Heart right ventricle (tissue), 16 donors: ENCODE measurements around the gene PPM1E. TPM values are rescaled to one million over a fixed set of nuclear protein-coding genes. Genes with fewer than 3 reads are reported as not detected.

Experiments used
- ATAC-seq, 8 donors: fragments of 200-7000 bp; cut with Tn5 transposase; one replicate each; pipeline ENCODE4 v1.9.1; 2020; ENCODE audit warnings: mild to moderate bottlenecking in 8 of 8, moderate library complexity in 8 of 8, moderate number of reproducible peaks in 1 of 8
- DNase-seq, 2 donors: peaks; one replicate each; pipeline ENCODE4 v3.0.0-alpha.2; 2020
- H3K27ac ChIP-seq, 10 donors: fragments of 200-600 bp; sonication (generic) in 2 of 10; one replicate each; pipeline versions ENCODE4 v1.5.0 to v1.8.0; 2020 to 2022; ENCODE audit warnings: mild to moderate bottlenecking in 3 of 10
- H3K27me3 ChIP-seq, 7 donors: fragments of 200-600 bp; one replicate each; pipeline ENCODE4 v1.8.0; 2021 to 2022; ENCODE audit warnings: mild to moderate bottlenecking in 2 of 7
- H3K36me3 ChIP-seq, 9 donors: fragments of 200-600 bp; sonication (generic) in 1 of 9; one replicate each; pipeline versions ENCODE4 v1.5.0 to v1.8.0; 2020 to 2022; ENCODE audit warnings: mild to moderate bottlenecking in 2 of 9
- H3K4me1 ChIP-seq, 9 donors: fragments of 200-600 bp; sonication (generic) in 1 of 9; one replicate each; pipeline versions ENCODE4 v1.5.0 to v1.8.0; 2020 to 2022; ENCODE audit warnings: mild to moderate bottlenecking in 4 of 9
- H3K4me3 ChIP-seq, 10 donors: fragments of 200-600 bp; sonication (generic) in 2 of 10; one replicate each; pipeline versions ENCODE4 v1.5.0 to v1.8.0; 2020 to 2022; ENCODE audit warnings: mild to moderate bottlenecking in 7 of 10, moderate library complexity in 2 of 10
- H3K9me3 ChIP-seq, 11 donors: fragments of 200-600 bp in 10 of 11; sonication (generic) in 2 of 11; one replicate each; pipeline versions ENCODE4 v1.5.0 to v1.8.0; 2013 to 2022; ENCODE audit warnings: mild to moderate bottlenecking in 2 of 11, control low read depth in 1 of 11, moderate library complexity in 1 of 11
- WGBS, 2 donors: extraction: QIAGEN DNeasy Blood & Tissue Kit; methylation state at CpG; one replicate each; pipeline ENCODE4 v1.1.7; 2013; ENCODE audit warnings: inconsistent platforms in 1 of 2; 5-methylcytosine and 5-hydroxymethylcytosine counted together
- intact Hi-C, 10 donors: fragments of 100-400 bp; cut with DNase I; formaldehyde crosslinking; loops; one replicate each; pipeline versions ENCODE4 v1.11.1 to v1.14.2; 2022
- polyA plus RNA-seq, 2 donors: library from polyadenylated mRNA; stranded (reverse); fragments of 200-250 nt; gene quantifications; one replicate each; pipeline ENCODE4 v1.2.3, GENCODE V29; 2013
- total RNA-seq, 10 donors: library from RNA; stranded (reverse); fragmentation: NEBNext Ultra II Directional in 3 of 10; extraction: Animal tissue kit (Norgen Biotek cat#: 25700) in 3 of 10; gene quantifications; one replicate each; pipeline versions ENCODE4 v1.2.1 to v1.2.4, GENCODE V29; 2021 to 2023
- TF ChIP-seq, protein P1 (sequence below), 9 donors: fragments of 200-600 bp; sonication (generic) in 2 of 9; IDR thresholded peaks; one replicate each; pipeline versions ENCODE4 v1.5.0 to v1.8.0; 2021 to 2022; ENCODE audit warnings: antibody characterized with exemption in 9 of 9, mild to moderate bottlenecking in 5 of 9, moderate library complexity in 1 of 9
- donor health status: Arrhythmogenic right ventricular cardiomyopathy.
- donor health status: ischemic (EF 13 %, LVEDD 7.1; RV severe dilation, severe dysfunction).
- donor health status: healthy with polysubstance abuse.
- donor health status: DM: no; HTN: yes; CAD: no.
- donor health status: DM: no; HTN: no; CAD: no.
- donor health status: ischemic (EF 25% LVEDD 6.9; RV normal size, moderate dysfunction).
- donor health status: ischemic (EF 25% LVEDD 5.7; RV mildly dilated, moderate dysfunction).
- donor health status: healthy.
- donor health status: DM: yes; HTN: yes; CAD: no.
- donor health status: Ischemic cardiomyopathy.
- donor health status: ischemic (EF 35%, LVEDD 5.7; RV mildly dilated, moderate dysfunction).
- donor health status: nonischemic (EF 11% LVEDD 7.7; RV severe dilation, severe dysfunction).
- donor health status: DM: yes; HTN: yes; CAD: no.
- donor health status: PGD.
- donor health status: ischemic (EF 29% LVEDD 5.4; RV normal size, mild dysfunction).
- donor health status: nonischemic (EF 23%, LVEDD 6.1; RV moderate dilation, normal function).

Gene PPM1E
- total and polyA plus RNA-seq, 12 donors, result 0.14 to 3.1 (median 0.41) TPM

DNA sequence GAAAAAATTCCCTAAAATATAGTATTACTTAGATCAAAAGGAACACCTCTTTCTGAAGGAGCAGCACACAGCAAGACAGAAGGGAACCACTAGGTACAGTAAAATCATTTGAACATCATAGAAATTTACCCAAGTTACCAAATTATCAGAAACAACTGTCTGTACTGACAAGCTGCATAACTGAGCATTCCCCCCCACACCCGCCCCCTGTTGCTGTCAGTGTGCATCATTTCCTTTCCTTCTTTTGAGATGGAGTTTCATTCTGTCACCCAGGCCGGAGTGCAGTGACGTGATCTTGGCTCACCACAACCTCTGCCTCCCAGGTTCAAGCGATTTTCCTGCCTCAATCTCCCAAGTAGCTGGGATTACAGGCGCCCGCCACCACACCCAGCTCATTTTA, 230.3 kb downstream of the PPM1E start:
- ATAC-seq, result no peak
- Histone ChIP-seq H3K27me3 (no peaks in the 10 kb centered on the region), H3K4me3 (no peak overlapping the region), H3K9me3 (peaks cover 0 to 3% (median 0%) of the 10 kb centered on the region in 11 donors), H3K27ac (no peak overlapping the region), H3K36me3 (peaks cover 0 to 4% (median 0%) of the 10 kb centered on the region in 9 donors), H3K4me1 (peaks cover 0 to 10% (median 0%) of the 10 kb centered on the region in 9 donors)
- TF ChIP-seq, protein P1, sequence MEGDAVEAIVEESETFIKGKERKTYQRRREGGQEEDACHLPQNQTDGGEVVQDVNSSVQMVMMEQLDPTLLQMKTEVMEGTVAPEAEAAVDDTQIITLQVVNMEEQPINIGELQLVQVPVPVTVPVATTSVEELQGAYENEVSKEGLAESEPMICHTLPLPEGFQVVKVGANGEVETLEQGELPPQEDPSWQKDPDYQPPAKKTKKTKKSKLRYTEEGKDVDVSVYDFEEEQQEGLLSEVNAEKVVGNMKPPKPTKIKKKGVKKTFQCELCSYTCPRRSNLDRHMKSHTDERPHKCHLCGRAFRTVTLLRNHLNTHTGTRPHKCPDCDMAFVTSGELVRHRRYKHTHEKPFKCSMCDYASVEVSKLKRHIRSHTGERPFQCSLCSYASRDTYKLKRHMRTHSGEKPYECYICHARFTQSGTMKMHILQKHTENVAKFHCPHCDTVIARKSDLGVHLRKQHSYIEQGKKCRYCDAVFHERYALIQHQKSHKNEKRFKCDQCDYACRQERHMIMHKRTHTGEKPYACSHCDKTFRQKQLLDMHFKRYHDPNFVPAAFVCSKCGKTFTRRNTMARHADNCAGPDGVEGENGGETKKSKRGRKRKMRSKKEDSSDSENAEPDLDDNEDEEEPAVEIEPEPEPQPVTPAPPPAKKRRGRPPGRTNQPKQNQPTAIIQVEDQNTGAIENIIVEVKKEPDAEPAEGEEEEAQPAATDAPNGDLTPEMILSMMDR (IDR thresholded peaks at IDR 0.05), result no peak
- intact Hi-C loops, result no loop called here
- 86% methylated on average over 6 of the region's 6 CpGs for WGBS, 2 donors
- DNase-seq, result no peak

DNA sequence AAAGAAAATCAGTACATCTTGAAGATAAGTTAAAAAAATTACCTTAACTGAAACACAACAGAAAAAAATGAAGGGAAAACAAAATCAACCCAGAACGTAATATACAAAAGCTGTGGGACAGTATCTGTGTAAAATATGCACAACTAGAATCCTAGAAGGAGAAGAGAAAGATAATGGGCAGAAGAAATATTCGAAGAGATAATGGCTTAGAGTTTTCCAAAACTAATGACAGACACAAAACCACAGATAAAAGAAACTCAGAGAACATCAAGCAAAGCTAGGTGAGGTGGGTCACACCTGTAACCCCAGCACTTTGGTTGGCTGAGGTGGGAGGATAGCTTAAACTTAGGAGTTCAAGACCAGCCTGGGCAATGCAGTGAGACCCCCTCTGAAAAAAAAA, 234.0 kb downstream of the PPM1E start:
- TF ChIP-seq, protein P1 (IDR thresholded peaks at IDR 0.05), result no peak
- H3K27me3 ChIP-seq, result no peaks in the 10 kb centered on the region
- intact Hi-C loops, result no loop called here
- ATAC-seq (no peak), DNase-seq (no peak)
- H3K4me1 ChIP-seq, result peaks cover 0 to 13% (median 4%) of the 10 kb centered on the region in 9 donors
- WGBS, 2 donors, result 62 to 67% methylated on average over 2 of the region's 2 CpGs
- peaks cover 0 to 3% (median 0%) of the 10 kb centered on the region in 11 donors for H3K9me3 ChIP-seq
- H3K36me3 ChIP-seq, result peaks cover 0 to 13% (median 0%) of the 10 kb centered on the region in 9 donors
- no peak overlapping the region for H3K4me3 ChIP-seq
- no peak overlapping the region for H3K27ac ChIP-seq

DNA sequence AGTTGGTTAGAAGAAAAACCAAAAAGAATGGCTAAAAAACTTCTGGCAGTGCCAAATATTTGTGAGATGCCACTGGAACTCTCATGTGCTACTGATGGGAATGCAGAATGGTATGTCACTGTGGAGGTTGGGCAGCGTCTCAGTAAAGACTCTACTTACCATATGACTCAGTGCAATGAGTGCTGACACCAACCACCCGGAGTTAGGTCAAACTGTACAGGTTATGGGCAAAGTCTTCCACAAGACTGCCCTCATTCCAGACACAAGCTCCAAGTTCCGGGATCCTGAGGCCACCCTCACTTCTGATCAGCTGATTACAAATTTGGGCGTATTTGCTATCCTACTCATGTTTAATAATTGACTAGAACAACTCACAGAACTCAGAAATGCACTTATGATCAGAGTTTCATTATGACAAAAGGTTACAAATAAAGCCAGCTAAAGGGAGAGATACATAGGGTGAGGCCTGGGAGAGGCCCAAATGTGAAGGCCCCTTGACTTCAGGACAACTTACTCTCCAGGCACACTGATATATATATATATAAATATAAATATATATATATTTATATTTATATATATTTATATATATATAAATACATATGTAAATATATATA, 236.2 kb downstream of the PPM1E start:
- TF ChIP-seq, protein P1 (IDR thresholded peaks at IDR 0.05), result no peak
- ATAC-seq, result peak in 2 of 8 donors; percentile 48 to 50

DNA sequence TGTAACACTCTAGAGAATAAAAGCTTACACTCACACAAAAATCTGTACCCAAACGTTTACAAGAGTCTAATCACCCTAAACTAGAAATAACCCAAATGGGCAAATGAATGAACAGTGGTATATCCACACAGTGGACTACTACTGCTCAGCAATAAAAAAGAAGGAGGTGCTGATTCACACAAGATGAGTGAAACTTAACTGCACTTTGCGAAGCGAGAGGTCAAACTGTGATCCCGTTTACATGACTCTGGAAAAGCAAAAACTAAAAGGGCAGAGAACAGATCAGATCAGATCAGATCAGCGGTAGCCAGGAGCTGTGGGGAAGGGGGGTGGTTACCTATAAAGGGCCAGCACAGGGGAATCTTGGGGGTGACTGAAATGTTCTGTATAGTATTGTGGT, 237.7 kb downstream of the PPM1E start:
- intact Hi-C loops, result no loop called here
- DNase-seq (no peak), ATAC-seq (no peak)
- 83 to 86% methylated on average over 5 of the region's 5 CpGs for WGBS, 2 donors
- peaks cover 0 to 22% (median 4%) of the 10 kb centered on the region in 9 donors for H3K4me1 ChIP-seq
- peaks cover 0 to 37% (median 0%) of the 10 kb centered on the region in 9 donors for H3K36me3 ChIP-seq
- H3K4me3 ChIP-seq, result no peak overlapping the region
- H3K9me3 ChIP-seq, result peaks cover 0 to 3% (median 0%) of the 10 kb centered on the region in 11 donors
- TF ChIP-seq, protein P1 (IDR thresholded peaks at IDR 0.05), result no peak
- H3K27me3 ChIP-seq, result no peaks in the 10 kb centered on the region
- H3K27ac ChIP-seq, result peak overlapping the region in 2 of 10 donors; percentile 10 to 35

More for the DNA sequence above, 236.2 kb downstream of the PPM1E start:
- peak overlapping the region in 1 of 10 donors; percentile 50 for H3K27ac ChIP-seq
- H3K4me3 ChIP-seq, result no peak overlapping the region
- no peaks in the 10 kb centered on the region for H3K27me3 ChIP-seq
- DNase-seq, result no peak
- WGBS, 2 donors, result 82 to 85% methylated on average over 4 of the region's 4 CpGs
- peaks cover 0 to 26% (median 0%) of the 10 kb centered on the region in 9 donors for H3K36me3 ChIP-seq
- intact Hi-C loops, result no loop called here
- H3K4me1 ChIP-seq, result peaks cover 0 to 22% (median 0%) of the 10 kb centered on the region in 9 donors
- H3K9me3 ChIP-seq, result peaks cover 0 to 3% (median 0%) of the 10 kb centered on the region in 11 donors
